ENCODE data around the gene SNX3. TPM values are rescaled to one million over a fixed set of nuclear protein-coding genes. Genes with fewer than 3 reads are reported as not detected.

The SNX3 gene
- total RNA-seq, 1 donor = 161 TPM

DNA sequence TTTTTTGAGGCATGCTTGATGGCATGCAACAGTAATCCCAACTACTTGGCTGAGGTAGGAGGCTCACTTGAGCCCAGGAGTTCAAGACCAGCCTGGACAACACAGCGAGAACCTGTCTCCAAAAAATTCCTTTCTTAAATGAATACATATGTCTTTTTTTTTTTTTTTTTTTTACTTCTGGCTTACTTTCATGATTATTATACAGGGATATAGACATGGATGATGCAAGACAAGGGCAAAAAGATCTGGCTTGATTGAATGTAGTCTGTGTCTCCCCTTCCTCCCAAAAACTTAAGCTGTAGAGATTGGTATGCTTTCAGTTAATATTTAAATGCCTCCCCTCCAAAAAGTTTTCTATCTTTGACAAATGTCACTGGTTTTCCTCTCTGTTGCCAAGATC lies 7.6 kb downstream of the SNX3 start:
- H3K4me3 ChIP-seq (ENCODE audit: insufficient read depth, low read length) = no peak overlapping the region
- H3K4me2 ChIP-seq (ENCODE audit: insufficient read depth, low read length) = no peak overlapping the region
- DNase-seq (ENCODE audit: insufficient read length, low spot score, missing footprints) = no peak
- H3K27ac ChIP-seq (ENCODE audit: low read depth, low read length) = no peak overlapping the region
- H3K4me1 ChIP-seq (ENCODE audit: insufficient read depth, low read length) = no peaks in the 10 kb centered on the region
- H2AFZ ChIP-seq (ENCODE audit: low read length) = no peak overlapping the region
- peaks cover 57% of the 10 kb centered on the region for H4K20me1 ChIP-seq (ENCODE audit: insufficient read depth, low read length)
- no peaks in the 10 kb centered on the region for H3K27me3 ChIP-seq (ENCODE audit: insufficient read depth, low read length)
- no peaks in the 10 kb centered on the region for H3K9me3 ChIP-seq (ENCODE audit: low read depth, low read length)
- H3K36me3 ChIP-seq (ENCODE audit: insufficient read depth, low read length) = no peaks in the 10 kb centered on the region
- TF ChIP-seq, protein P1, sequence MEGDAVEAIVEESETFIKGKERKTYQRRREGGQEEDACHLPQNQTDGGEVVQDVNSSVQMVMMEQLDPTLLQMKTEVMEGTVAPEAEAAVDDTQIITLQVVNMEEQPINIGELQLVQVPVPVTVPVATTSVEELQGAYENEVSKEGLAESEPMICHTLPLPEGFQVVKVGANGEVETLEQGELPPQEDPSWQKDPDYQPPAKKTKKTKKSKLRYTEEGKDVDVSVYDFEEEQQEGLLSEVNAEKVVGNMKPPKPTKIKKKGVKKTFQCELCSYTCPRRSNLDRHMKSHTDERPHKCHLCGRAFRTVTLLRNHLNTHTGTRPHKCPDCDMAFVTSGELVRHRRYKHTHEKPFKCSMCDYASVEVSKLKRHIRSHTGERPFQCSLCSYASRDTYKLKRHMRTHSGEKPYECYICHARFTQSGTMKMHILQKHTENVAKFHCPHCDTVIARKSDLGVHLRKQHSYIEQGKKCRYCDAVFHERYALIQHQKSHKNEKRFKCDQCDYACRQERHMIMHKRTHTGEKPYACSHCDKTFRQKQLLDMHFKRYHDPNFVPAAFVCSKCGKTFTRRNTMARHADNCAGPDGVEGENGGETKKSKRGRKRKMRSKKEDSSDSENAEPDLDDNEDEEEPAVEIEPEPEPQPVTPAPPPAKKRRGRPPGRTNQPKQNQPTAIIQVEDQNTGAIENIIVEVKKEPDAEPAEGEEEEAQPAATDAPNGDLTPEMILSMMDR (IDR thresholded peaks at IDR 0.05; ENCODE audit: extremely low read depth, low read depth, low read length) = no peak
- H3K79me2 ChIP-seq (ENCODE audit: insufficient read depth, low read length) = peaks cover 95% of the 10 kb centered on the region

DNA sequence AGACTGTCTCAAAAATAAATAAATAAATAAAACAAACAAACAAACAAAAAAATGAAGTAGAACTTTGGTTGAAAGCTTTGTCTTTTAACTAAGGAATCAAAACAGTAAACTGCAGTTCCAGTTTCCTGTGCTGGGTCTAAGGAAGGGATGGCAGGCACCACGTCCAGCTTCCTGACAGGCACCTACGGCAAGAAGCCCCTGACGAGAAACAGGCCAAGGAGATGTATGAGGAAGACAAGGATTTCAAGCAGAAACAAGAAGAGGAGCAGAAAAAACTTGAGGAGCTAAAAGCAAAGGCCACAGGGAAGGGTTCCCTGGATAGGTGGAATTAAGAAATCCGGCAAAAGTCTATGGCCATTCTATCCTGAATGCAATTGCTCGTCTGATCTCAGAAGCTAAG lies 8.8 kb downstream of the SNX3 start:
- Histone ChIP-seq H3K4me3 (ENCODE audit: insufficient read depth, low read length) (no peak overlapping the region), H3K36me3 (ENCODE audit: insufficient read depth, low read length) (no peaks in the 10 kb centered on the region), H4K20me1 (ENCODE audit: insufficient read depth, low read length) (peaks cover 56% of the 10 kb centered on the region), H3K4me2 (ENCODE audit: insufficient read depth, low read length) (no peak overlapping the region), H3K27ac (ENCODE audit: low read depth, low read length) (no peak overlapping the region), H3K4me1 (ENCODE audit: insufficient read depth, low read length) (no peaks in the 10 kb centered on the region), H3K79me2 (ENCODE audit: insufficient read depth, low read length) (peaks cover 95% of the 10 kb centered on the region), H3K27me3 (ENCODE audit: insufficient read depth, low read length) (no peaks in the 10 kb centered on the region), H3K9me3 (ENCODE audit: low read depth, low read length) (no peaks in the 10 kb centered on the region), H2AFZ (ENCODE audit: low read length) (no peak overlapping the region)
- no peak for DNase-seq (ENCODE audit: insufficient read length, low spot score, missing footprints)
- TF ChIP-seq, protein P1 (IDR thresholded peaks at IDR 0.05; ENCODE audit: extremely low read depth, low read depth, low read length) = no peak

DNA sequence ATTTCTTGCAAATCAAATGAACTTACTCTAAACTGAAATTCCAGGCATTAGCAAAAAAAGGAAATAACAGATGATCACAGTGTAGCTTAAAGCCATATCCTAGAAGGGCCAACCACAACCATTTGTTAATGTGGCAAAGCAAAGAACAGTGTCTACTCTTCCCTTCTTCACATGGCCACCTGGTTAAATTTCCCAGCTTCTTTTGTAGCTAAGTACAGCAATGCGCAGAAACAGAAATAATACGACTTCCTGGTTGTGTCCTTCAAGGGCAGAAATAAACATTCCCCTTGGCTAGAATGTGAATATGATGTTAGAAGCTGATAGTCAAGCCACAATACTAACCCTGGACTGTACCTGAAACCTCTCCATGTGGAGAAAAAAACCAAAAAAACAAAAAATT lies 9.6 kb downstream of the SNX3 start:
- Histone ChIP-seq H3K27me3 (ENCODE audit: insufficient read depth, low read length) (no peaks in the 10 kb centered on the region), H3K9me3 (ENCODE audit: low read depth, low read length) (no peaks in the 10 kb centered on the region), H3K4me1 (ENCODE audit: insufficient read depth, low read length) (no peaks in the 10 kb centered on the region), H3K4me2 (ENCODE audit: insufficient read depth, low read length) (no peak overlapping the region), H3K4me3 (ENCODE audit: insufficient read depth, low read length) (no peak overlapping the region), H3K79me2 (ENCODE audit: insufficient read depth, low read length) (peaks cover 93% of the 10 kb centered on the region), H3K36me3 (ENCODE audit: insufficient read depth, low read length) (no peaks in the 10 kb centered on the region), H3K27ac (ENCODE audit: low read depth, low read length) (no peak overlapping the region), H4K20me1 (ENCODE audit: insufficient read depth, low read length) (peaks cover 55% of the 10 kb centered on the region), H2AFZ (ENCODE audit: low read length) (no peak overlapping the region)
- no peak for DNase-seq (ENCODE audit: insufficient read length, low spot score, missing footprints)
- TF ChIP-seq, protein P1 (IDR thresholded peaks at IDR 0.05; ENCODE audit: extremely low read depth, low read depth, low read length) = no peak

DNA sequence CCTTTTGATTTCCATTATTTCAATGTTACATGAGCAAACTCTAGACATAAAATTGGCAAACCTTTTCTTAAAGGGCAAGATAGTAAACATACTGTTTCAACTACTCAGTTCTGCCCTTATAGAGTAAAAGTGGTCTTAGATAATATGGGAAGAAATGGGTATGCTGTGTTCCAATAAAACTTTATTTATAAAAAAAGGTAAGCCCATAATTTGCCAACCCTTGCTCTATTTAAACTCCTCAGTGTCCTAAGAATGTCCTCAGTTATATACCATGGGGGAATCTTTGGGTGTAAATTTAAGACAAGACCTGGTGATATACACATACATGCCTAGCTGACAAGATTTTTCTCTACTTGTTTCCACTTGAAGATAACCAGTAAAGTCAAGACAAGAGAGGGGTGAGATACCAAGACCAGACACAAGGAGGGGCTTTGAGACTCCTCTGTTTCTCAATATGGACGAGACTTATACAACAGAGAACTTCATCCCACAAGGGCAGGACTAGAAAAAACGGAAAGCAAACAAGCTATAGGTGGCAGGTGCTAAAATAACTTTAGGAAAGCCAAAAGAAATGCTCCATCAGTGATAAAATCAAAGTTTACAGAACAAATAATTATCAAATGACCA lies 10.5 kb downstream of the SNX3 start:
- H3K27ac ChIP-seq (ENCODE audit: low read depth, low read length) = no peak overlapping the region
- no peaks in the 10 kb centered on the region for H3K9me3 ChIP-seq (ENCODE audit: low read depth, low read length)
- no peaks in the 10 kb centered on the region for H3K36me3 ChIP-seq (ENCODE audit: insufficient read depth, low read length)
- H3K79me2 ChIP-seq (ENCODE audit: insufficient read depth, low read length) = peaks cover 84% of the 10 kb centered on the region
- TF ChIP-seq, protein P1 (IDR thresholded peaks at IDR 0.05; ENCODE audit: extremely low read depth, low read depth, low read length) = peak; percentile 42
- H3K4me2 ChIP-seq (ENCODE audit: insufficient read depth, low read length) = no peak overlapping the region
- peaks cover 49% of the 10 kb centered on the region for H4K20me1 ChIP-seq (ENCODE audit: insufficient read depth, low read length)
- H3K27me3 ChIP-seq (ENCODE audit: insufficient read depth, low read length) = no peaks in the 10 kb centered on the region
- no peak overlapping the region for H2AFZ ChIP-seq (ENCODE audit: low read length)
- H3K4me1 ChIP-seq (ENCODE audit: insufficient read depth, low read length) = no peaks in the 10 kb centered on the region
- no peak for DNase-seq (ENCODE audit: insufficient read length, low spot score, missing footprints)
- no peak overlapping the region for H3K4me3 ChIP-seq (ENCODE audit: insufficient read depth, low read length)
